HK-2 (cell line): ENCODE results near the gene TRIM56.
"Not testable (repeated sequence)": the region's sequence is repeated elsewhere in the genome, so short reads cannot be mapped to it uniquely, and the experiment has no call there.

Source experiments
- DNase-seq: peaks from one replicate; pipeline ENCODE4 v3.0.0-alpha.2; 2018; ENCODE audit not compliant: unreplicated experiment

The TRIM56 gene

GRCh38 chr7:101085162-101085964 is at the start of gene TRIM56:
TRIM56 (plus strand) TSS chr7:101085481; CDS start chr7:101087313, 1,832 bp downstream.
- DNase-seq: peak; percentile 88

GRCh38 chr7:101035941-101036340 is 49.3 kb upstream of the TRIM56 start:
- no peak for DNase-seq

GRCh38 chr7:101041283-101041682 is 44.0 kb upstream of the TRIM56 start:
- DNase-seq: not testable (repeated sequence)

- DNase-seq: peak; percentile 61
Observed at GRCh38 chr7:101058355-101058754, 26.9 kb upstream of the TRIM56 start.

- no peak for DNase-seq
Observed at GRCh38 chr7:101059620-101059942, 25.7 kb upstream of the TRIM56 start.

GRCh38 chr7:101060992-101061391 is 24.3 kb upstream of the TRIM56 start:
- no peak for DNase-seq

- DNase-seq: not testable (repeated sequence)
Observed at GRCh38 chr7:101064176-101064550, 21.1 kb upstream of the TRIM56 start.

- not testable (repeated sequence) for DNase-seq
Observed at GRCh38 chr7:101065162-101065561, 20.1 kb upstream of the TRIM56 start.

GRCh38 chr7:101066141-101066832 is 19.0 kb upstream of the TRIM56 start:
- DNase-seq: no peak

- DNase-seq: no peak
Observed at GRCh38 chr7:101066833-101067177, 18.5 kb upstream of the TRIM56 start.

- no peak for DNase-seq
Observed at GRCh38 chr7:101068401-101068800, 16.9 kb upstream of the TRIM56 start.

- not testable (repeated sequence) for DNase-seq
Observed at GRCh38 chr7:101071362-101072104, 13.7 kb upstream of the TRIM56 start.

- DNase-seq: no peak
Observed at GRCh38 chr7:101075646-101076045, 9.6 kb upstream of the TRIM56 start.

GRCh38 chr7:101076183-101076582 is 9.1 kb upstream of the TRIM56 start:
- DNase-seq: not testable (repeated sequence)

- DNase-seq: peak; percentile 92
Observed at GRCh38 chr7:101077303-101078086, 7.8 kb upstream of the TRIM56 start.

GRCh38 chr7:101081432-101081831 is 3.8 kb upstream of the TRIM56 start:
- DNase-seq: no peak

GRCh38 chr7:101084865-101085161 is 468 bp upstream of the TRIM56 start:
- DNase-seq: no peak

GRCh38 chr7:101087334-101088068 is 2.2 kb downstream of the TRIM56 start:
- no peak for DNase-seq

- DNase-seq: no peak
Observed at GRCh38 chr7:101088069-101088425, 2.8 kb downstream of the TRIM56 start.

GRCh38 chr7:101088858-101089529 is 3.7 kb downstream of the TRIM56 start:
- no peak for DNase-seq

- no peak for DNase-seq
Observed at GRCh38 chr7:101089876-101090275, 4.6 kb downstream of the TRIM56 start.
